ENCODE data around the gene PHKB.
"Not testable (repeated sequence)": the region's sequence is repeated elsewhere in the genome, so short reads cannot be mapped to it uniquely, and the experiment has no call there.

The PHKB gene

GRCh38 chr16:47627721-47628120, 166.6 kb downstream of the PHKB start:
- no peak for DNase-seq

GRCh38 chr16:47631131-47631530, 170.0 kb downstream of the PHKB start:
- DNase-seq: no peak

GRCh38 chr16:47634126-47634525, 173.0 kb downstream of the PHKB start:
- no peak for DNase-seq

- no peak for DNase-seq
Measured at GRCh38 chr16:47634727-47635126, 173.6 kb downstream of the PHKB start.

- no peak for DNase-seq
Measured at GRCh38 chr16:47636501-47637099, 175.5 kb downstream of the PHKB start.

GRCh38 chr16:47638175-47638574, 177.0 kb downstream of the PHKB start:
- DNase-seq: no peak

- DNase-seq: no peak
Measured at GRCh38 chr16:47640661-47641060, 179.5 kb downstream of the PHKB start.

- DNase-seq: no peak
Measured at GRCh38 chr16:47643323-47644000, 182.3 kb downstream of the PHKB start.

- DNase-seq: no peak
Measured at GRCh38 chr16:47644166-47644565, 183.0 kb downstream of the PHKB start.

- no peak for DNase-seq
Measured at GRCh38 chr16:47644661-47645060, 183.5 kb downstream of the PHKB start.

- DNase-seq: no peak
Measured at GRCh38 chr16:47646914-47647313, 185.8 kb downstream of the PHKB start.

GRCh38 chr16:47657032-47657431, 195.9 kb downstream of the PHKB start:
- DNase-seq: no peak

GRCh38 chr16:47657977-47658376, 196.8 kb downstream of the PHKB start:
- no peak for DNase-seq

- peak; percentile 5 for DNase-seq
Measured at GRCh38 chr16:47660540-47660939, 199.4 kb downstream of the PHKB start.

GRCh38 chr16:47664653-47665325, 203.7 kb downstream of the PHKB start:
- DNase-seq: no peak

GRCh38 chr16:47666434-47666833, 205.3 kb downstream of the PHKB start:
- no peak for DNase-seq

GRCh38 chr16:47667956-47668355, 206.8 kb downstream of the PHKB start:
- no peak for DNase-seq

- no peak for DNase-seq
Measured at GRCh38 chr16:47672475-47672874, 211.3 kb downstream of the PHKB start.

- no peak for DNase-seq
Measured at GRCh38 chr16:47676635-47677177, 215.6 kb downstream of the PHKB start.

- DNase-seq: not testable (repeated sequence)
Measured at GRCh38 chr16:47681571-47681970, 220.4 kb downstream of the PHKB start.

GRCh38 chr16:47687694-47688093, 226.6 kb downstream of the PHKB start:
- no peak for DNase-seq

GRCh38 chr16:47693226-47693625, 232.1 kb downstream of the PHKB start:
- no peak for DNase-seq

- no peak for DNase-seq
Measured at GRCh38 chr16:47694543-47694942, 233.4 kb downstream of the PHKB start.

- DNase-seq: no peak
Measured at GRCh38 chr16:47695756-47696155, 234.6 kb downstream of the PHKB start.
